AG04449 (cell line): ENCODE measurements around the gene WDR17.
A peak's percentile ranks its signal among the peaks of the same experiment; 100 is the strongest.

Experiments
- CTCF ChIA-PET: fragments of 350-600 bp; formaldehyde crosslinking; extraction: SDS; loops from one replicate; lab custom pipeline; 2021; ENCODE audit warnings: antibody characterized with exemption; lab: Yijun Ruan, JAX
- POLR2A ChIA-PET: fragments of 400-600, 350-600 bp; formaldehyde crosslinking; extraction: SDS; loops from one replicate; lab custom pipeline; 2020; ENCODE audit warnings: antibody characterized with exemption, inconsistent platforms; lab: Yijun Ruan, JAX
- DNase-seq: peaks from one replicate; pipeline ENCODE4 v3.0.0-alpha.2; 2010; ENCODE audit warnings: low read depth, low spot score
- H3K4me3 ChIP-seq: 2 replicates; pipeline ENCODE4 v1.5.1; 2011; ENCODE audit warnings: low read depth, mild to moderate bottlenecking, control low read depth, low read length
- TF ChIP-seq, protein P1 (sequence below): IDR thresholded peaks from one replicate; pipeline ENCODE4 v1.5.1; 2011; ENCODE audit warnings: mild to moderate bottlenecking, moderate library complexity, low read length, control low read depth, inconsistent platforms; ENCODE audit not compliant: insufficient read depth; ENCODE audit errors: missing control alignments

Gene WDR17

DNA sequence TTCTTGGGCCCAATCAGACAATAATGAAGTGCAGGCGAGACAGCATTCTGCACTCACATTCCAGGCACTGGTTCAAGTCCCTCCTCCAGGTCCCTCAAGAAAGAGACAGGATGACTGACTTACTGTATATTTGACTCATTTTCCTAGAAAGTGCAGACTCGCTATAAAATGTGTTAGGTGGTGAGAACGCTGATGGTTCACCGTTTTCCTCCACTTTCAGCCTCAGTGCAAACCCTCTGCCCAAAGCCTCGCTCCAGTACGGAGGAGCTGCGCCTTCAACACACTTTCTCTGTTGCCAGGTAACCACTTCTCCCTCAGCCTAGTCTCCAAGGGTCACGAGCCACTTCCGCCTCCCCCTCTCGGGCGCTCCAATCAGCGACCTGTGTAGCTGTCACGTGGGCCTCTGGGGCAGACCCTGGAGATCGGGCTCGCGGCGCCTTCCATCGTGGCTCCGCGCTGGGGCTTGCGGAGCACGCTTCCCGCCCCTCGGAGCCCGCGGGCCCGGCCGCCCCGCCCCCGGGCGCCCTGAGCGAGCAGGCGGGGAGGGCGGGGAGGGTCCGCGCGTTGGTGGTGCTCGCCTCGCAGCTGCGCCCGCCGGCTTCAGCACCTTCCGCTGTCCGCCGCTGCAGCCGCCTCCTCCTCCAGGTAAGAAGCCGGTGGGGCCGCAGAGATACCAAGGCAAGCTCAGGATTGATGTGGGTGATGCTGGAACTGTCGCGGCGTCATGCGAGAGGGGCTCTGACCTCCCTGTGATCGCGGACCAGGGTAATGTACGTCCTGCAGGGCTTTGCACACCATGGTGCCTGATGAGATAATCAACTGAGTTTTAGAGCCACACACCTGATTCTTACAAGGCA lies at the start of gene WDR17:
TSS of gene WDR17 (plus strand) at position 407 of the 857 bp plus-strand sequence. CDS start 45,740 bp downstream, outside the sequence.
- ChIA-PET CTCF (interaction anchor here (0.9 kb wide), 1 partner anchor 19 kb away, joined by 3 read pairs; no protein-coding TSS in a partner anchor), POLR2A (no interaction called here)
- DNase-seq, result no peak
- peak within 1 kb of the TSS; percentile 71 for H3K4me3 ChIP-seq
- TF ChIP-seq, protein P1, sequence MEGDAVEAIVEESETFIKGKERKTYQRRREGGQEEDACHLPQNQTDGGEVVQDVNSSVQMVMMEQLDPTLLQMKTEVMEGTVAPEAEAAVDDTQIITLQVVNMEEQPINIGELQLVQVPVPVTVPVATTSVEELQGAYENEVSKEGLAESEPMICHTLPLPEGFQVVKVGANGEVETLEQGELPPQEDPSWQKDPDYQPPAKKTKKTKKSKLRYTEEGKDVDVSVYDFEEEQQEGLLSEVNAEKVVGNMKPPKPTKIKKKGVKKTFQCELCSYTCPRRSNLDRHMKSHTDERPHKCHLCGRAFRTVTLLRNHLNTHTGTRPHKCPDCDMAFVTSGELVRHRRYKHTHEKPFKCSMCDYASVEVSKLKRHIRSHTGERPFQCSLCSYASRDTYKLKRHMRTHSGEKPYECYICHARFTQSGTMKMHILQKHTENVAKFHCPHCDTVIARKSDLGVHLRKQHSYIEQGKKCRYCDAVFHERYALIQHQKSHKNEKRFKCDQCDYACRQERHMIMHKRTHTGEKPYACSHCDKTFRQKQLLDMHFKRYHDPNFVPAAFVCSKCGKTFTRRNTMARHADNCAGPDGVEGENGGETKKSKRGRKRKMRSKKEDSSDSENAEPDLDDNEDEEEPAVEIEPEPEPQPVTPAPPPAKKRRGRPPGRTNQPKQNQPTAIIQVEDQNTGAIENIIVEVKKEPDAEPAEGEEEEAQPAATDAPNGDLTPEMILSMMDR, result no peak

DNA sequence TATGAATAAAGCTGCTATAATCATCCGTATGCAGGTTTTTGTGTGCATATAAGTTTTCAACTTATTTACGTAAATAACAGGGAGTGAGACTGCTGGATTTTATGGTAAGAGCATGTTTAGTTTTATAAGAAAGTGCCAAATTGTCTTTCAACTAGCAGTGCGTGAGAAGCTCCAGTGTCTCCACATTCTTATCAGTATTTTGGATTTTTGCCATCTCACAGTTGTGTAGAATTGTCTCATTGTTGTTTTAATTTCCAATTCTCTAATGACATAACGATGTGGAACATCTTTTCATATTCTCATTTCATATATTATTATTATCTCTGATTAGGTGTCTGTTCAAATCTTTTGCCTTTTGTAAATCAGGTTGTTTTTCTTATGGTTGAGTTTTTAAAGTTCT lies 49.0 kb upstream of the WDR17 start:
- DNase-seq, result no peak
- no peak overlapping the region for H3K4me3 ChIP-seq
- CTCF ChIA-PET, result no interaction called here
- TF ChIP-seq, protein P1, result no peak
- POLR2A ChIA-PET, result no interaction called here

DNA sequence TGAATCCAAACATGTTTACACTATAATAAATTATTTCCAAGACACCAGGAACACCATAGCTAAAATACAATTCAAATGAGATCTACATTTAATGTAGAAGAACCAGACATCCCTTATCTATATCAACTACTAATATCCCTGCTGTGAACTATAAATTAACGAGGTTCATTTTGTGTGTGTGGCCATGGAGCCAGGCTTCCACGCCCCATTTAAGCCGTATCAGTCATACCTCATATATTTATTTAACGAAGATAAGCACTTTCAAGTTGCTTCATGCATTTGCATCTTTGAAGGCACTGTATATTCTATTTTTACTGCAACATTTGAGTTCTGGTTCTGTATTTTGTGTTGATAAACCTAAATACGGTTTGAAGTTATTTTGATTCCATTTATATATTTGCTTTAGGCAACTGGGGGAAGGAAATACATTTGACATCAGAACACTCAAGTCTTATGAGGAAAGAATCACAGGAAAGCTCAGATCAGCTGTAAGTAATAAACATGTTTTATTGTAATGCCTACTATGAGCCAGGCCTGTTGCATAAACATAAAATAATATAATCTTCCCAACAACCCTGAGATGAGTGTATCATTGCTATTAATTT lies 45.1 kb upstream of the WDR17 start:
- TF ChIP-seq, protein P1, result no peak
- ChIA-PET CTCF (no interaction called here), POLR2A (no interaction called here)
- no peak overlapping the region for H3K4me3 ChIP-seq
- no peak for DNase-seq

DNA sequence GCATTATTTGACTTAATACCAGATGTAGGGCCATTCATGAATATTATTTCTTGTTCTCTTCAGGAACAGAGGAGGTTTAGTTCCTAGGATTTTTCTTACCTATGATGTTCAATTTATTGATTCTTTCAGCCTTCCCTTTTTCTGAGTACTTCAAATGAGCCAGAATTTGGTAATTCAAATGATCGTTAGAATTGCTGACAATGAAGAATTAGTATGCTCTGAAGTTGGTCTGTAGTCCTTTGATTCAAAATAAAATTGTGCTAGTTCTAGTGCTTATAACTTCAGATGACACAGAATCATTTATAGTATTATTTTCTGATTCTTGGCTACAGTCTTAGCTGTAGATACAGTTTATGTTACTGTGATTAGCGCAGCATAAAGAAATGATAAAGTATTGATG lies 35.2 kb upstream of the WDR17 start:
- no peak overlapping the region for H3K4me3 ChIP-seq
- TF ChIP-seq, protein P1, result no peak
- no peak for DNase-seq
- ChIA-PET CTCF (interaction anchor here (3.7 to 7.2 kb wide), 2 partner anchors 311 kb away, joined by 16 to 83 read pairs; no protein-coding TSS in a partner anchor), POLR2A (no interaction called here)

DNA sequence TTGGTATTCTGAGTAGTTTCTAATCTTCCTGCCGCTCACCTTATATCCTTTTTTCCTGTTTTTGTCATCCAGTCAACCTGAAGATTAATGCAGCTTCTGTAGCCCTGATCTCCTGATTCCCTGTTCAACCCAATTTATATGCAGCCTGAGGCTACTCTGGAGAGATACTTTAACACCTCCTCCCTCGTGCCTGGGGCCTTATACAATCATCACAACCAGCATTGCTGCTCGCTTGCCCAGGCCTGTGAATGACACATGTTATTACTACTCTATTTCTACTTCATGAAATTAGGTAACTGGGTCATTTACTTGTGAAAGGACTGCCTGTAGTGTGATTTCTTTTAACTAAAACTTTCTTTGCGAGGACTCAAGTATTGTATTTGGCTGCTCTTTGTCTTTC lies 33.7 kb upstream of the WDR17 start:
- DNase-seq, result no peak
- ChIA-PET POLR2A (no interaction called here), CTCF (interaction anchor here (7.2 kb wide), 1 partner anchor 310 kb away, joined by 83 read pairs; no protein-coding TSS in a partner anchor)
- H3K4me3 ChIP-seq, result no peak overlapping the region
- TF ChIP-seq, protein P1, result no peak

DNA sequence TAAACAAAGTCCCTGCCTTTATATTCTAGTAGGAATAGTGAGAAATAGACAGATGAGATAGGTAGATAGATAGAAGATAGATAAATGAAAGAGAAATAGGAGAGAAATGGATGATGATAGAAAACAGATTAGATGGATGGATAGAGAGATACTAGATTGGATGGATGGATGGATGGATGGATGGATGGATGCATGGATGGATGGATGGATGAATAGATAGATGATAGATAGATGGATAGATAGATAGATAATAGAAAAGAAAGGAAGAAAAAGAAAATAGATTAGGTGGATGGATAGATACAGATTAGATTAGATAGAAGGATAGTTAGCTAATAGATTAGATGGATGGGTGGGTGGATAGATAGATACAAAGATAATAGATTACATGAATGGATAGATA lies 33.2 kb upstream of the WDR17 start:
- H3K4me3 ChIP-seq, result no peak overlapping the region
- ChIA-PET POLR2A (no interaction called here), CTCF (interaction anchor here (7.2 kb wide), 1 partner anchor 309 kb away, joined by 83 read pairs; no protein-coding TSS in a partner anchor)
- DNase-seq, result no peak
- TF ChIP-seq, protein P1, result no peak
